Esophagus squamous epithelium (tissue), 4 donors: ENCODE results near the gene BCL2L13.

Source experiments
- CTCF ChIP-seq, 6 experiments: fragments of 450-650 bp in 4 of 6; fragments of 200-600 bp in 2 of 6; sonication (generic) in 2 of 6; IDR thresholded peaks; one replicate each; pipeline ENCODE4 v1.5.1; 2016 to 2019; ENCODE audit warnings: antibody characterized with exemption in 6 of 6, mild to moderate bottlenecking in 4 of 6, moderate library complexity in 4 of 6
- POLR2A ChIP-seq, 4 donors: fragments of 450-650 bp; IDR thresholded peaks; one replicate each; pipeline ENCODE4 v1.6.1; 2017; ENCODE audit warnings: antibody characterized with exemption in 4 of 4, mild to moderate bottlenecking in 4 of 4, moderate library complexity in 3 of 4

GRCh38 chr22:17684245-17684644 lies 45.7 kb downstream of the BCL2L13 start:
- TF ChIP-seq CTCF (IDR thresholded peaks at IDR 0.05) (no peak), POLR2A (IDR thresholded peaks at IDR 0.05) (no peak)
